Neuron (in vitro differentiated cells): ENCODE results near the gene MED27.

Source experiments
- H2AFZ ChIP-seq: one replicate; pipeline ENCODE4 v1.6.1; 2013; ENCODE audit warnings: low read depth, mild to moderate bottlenecking, inconsistent platforms, low read length, moderate library complexity
- H3K27me3 ChIP-seq: one replicate; pipeline ENCODE4 v1.6.1; 2013; ENCODE audit warnings: low read length; ENCODE audit not compliant: insufficient read depth
- H3K36me3 ChIP-seq: one replicate; pipeline ENCODE4 v1.6.1; 2013; ENCODE audit warnings: low read length; ENCODE audit not compliant: insufficient read depth
- H3K4me1 ChIP-seq: one replicate; pipeline ENCODE4 v1.6.1; 2013; ENCODE audit warnings: low read length; ENCODE audit not compliant: insufficient read depth
- H3K4me3 ChIP-seq: 2 replicates; pipeline ENCODE4 v1.5.1; 2013; ENCODE audit warnings: mild to moderate bottlenecking, low read length, moderate library complexity
- H3K9me3 ChIP-seq: one replicate; pipeline ENCODE4 v1.6.1; 2013; ENCODE audit warnings: low read length

The MED27 gene

GRCh38 chr9:131841765-131842318, 237.8 kb downstream of the MED27 start:
- Histone ChIP-seq H2AFZ (no peak overlapping the region), H3K36me3 (no peaks in the 10 kb centered on the region), H3K4me1 (no peaks in the 10 kb centered on the region), H3K27me3 (no peaks in the 10 kb centered on the region), H3K9me3 (no peaks in the 10 kb centered on the region), H3K4me3 (no peak overlapping the region)

GRCh38 chr9:131840751-131841702, 238.6 kb downstream of the MED27 start:
- H3K36me3 ChIP-seq, result no peaks in the 10 kb centered on the region
- no peak overlapping the region for H3K4me3 ChIP-seq
- no peaks in the 10 kb centered on the region for H3K27me3 ChIP-seq
- no peaks in the 10 kb centered on the region for H3K4me1 ChIP-seq
- no peaks in the 10 kb centered on the region for H3K9me3 ChIP-seq
- no peak overlapping the region for H2AFZ ChIP-seq

GRCh38 chr9:131840220-131840619, 239.4 kb downstream of the MED27 start:
- Histone ChIP-seq H3K27me3 (no peaks in the 10 kb centered on the region), H2AFZ (no peak overlapping the region), H3K4me1 (no peaks in the 10 kb centered on the region), H3K4me3 (no peak overlapping the region), H3K36me3 (no peaks in the 10 kb centered on the region), H3K9me3 (no peaks in the 10 kb centered on the region)

GRCh38 chr9:131839281-131840084, 240.2 kb downstream of the MED27 start:
- H3K9me3 ChIP-seq, result peaks cover 2% of the 10 kb centered on the region
- no peaks in the 10 kb centered on the region for H3K27me3 ChIP-seq
- H3K4me1 ChIP-seq, result no peaks in the 10 kb centered on the region
- no peaks in the 10 kb centered on the region for H3K36me3 ChIP-seq
- H2AFZ ChIP-seq, result no peak overlapping the region
- H3K4me3 ChIP-seq, result no peak overlapping the region

GRCh38 chr9:131838530-131839280, 241.0 kb downstream of the MED27 start:
- H3K36me3 ChIP-seq, result no peaks in the 10 kb centered on the region
- H3K9me3 ChIP-seq, result peaks cover 9% of the 10 kb centered on the region
- no peaks in the 10 kb centered on the region for H3K27me3 ChIP-seq
- H3K4me3 ChIP-seq, result no peak overlapping the region
- H3K4me1 ChIP-seq, result no peaks in the 10 kb centered on the region
- H2AFZ ChIP-seq, result no peak overlapping the region

GRCh38 chr9:131837836-131838235, 241.8 kb downstream of the MED27 start:
- H3K9me3 ChIP-seq, result peaks cover 16% of the 10 kb centered on the region
- H3K36me3 ChIP-seq, result no peaks in the 10 kb centered on the region
- no peaks in the 10 kb centered on the region for H3K4me1 ChIP-seq
- H3K27me3 ChIP-seq, result no peaks in the 10 kb centered on the region
- no peak overlapping the region for H3K4me3 ChIP-seq
- H2AFZ ChIP-seq, result no peak overlapping the region

GRCh38 chr9:131837316-131837715, 242.4 kb downstream of the MED27 start:
- H3K27me3 ChIP-seq, result no peaks in the 10 kb centered on the region
- H2AFZ ChIP-seq, result no peak overlapping the region
- H3K9me3 ChIP-seq, result peaks cover 16% of the 10 kb centered on the region
- H3K36me3 ChIP-seq, result no peaks in the 10 kb centered on the region
- no peak overlapping the region for H3K4me3 ChIP-seq
- no peaks in the 10 kb centered on the region for H3K4me1 ChIP-seq

- Histone ChIP-seq H3K4me1 (no peaks in the 10 kb centered on the region), H3K36me3 (no peaks in the 10 kb centered on the region), H3K9me3 (peaks cover 16% of the 10 kb centered on the region), H2AFZ (no peak overlapping the region), H3K4me3 (no peak overlapping the region), H3K27me3 (no peaks in the 10 kb centered on the region)
These were observed 242.9 kb downstream of the MED27 start for GRCh38 chr9:131836607-131837315.

- no peak overlapping the region for H3K4me3 ChIP-seq
- peaks cover 16% of the 10 kb centered on the region for H3K9me3 ChIP-seq
- no peaks in the 10 kb centered on the region for H3K27me3 ChIP-seq
- H3K4me1 ChIP-seq, result no peaks in the 10 kb centered on the region
- no peak overlapping the region for H2AFZ ChIP-seq
- H3K36me3 ChIP-seq, result no peaks in the 10 kb centered on the region
These were observed 243.6 kb downstream of the MED27 start for GRCh38 chr9:131836021-131836420.

GRCh38 chr9:131835151-131835910, 244.3 kb downstream of the MED27 start:
- Histone ChIP-seq H3K27me3 (no peaks in the 10 kb centered on the region), H3K36me3 (no peaks in the 10 kb centered on the region), H3K4me3 (no peak overlapping the region), H3K9me3 (peaks cover 16% of the 10 kb centered on the region), H2AFZ (no peak overlapping the region), H3K4me1 (no peaks in the 10 kb centered on the region)

GRCh38 chr9:131834721-131835120, 244.9 kb downstream of the MED27 start:
- no peaks in the 10 kb centered on the region for H3K4me1 ChIP-seq
- no peaks in the 10 kb centered on the region for H3K27me3 ChIP-seq
- no peaks in the 10 kb centered on the region for H3K36me3 ChIP-seq
- H3K4me3 ChIP-seq, result no peak overlapping the region
- peaks cover 16% of the 10 kb centered on the region for H3K9me3 ChIP-seq
- H2AFZ ChIP-seq, result no peak overlapping the region

GRCh38 chr9:131833906-131834305, 245.8 kb downstream of the MED27 start:
- H3K27me3 ChIP-seq, result no peaks in the 10 kb centered on the region
- no peak overlapping the region for H2AFZ ChIP-seq
- H3K9me3 ChIP-seq, result peaks cover 16% of the 10 kb centered on the region
- no peaks in the 10 kb centered on the region for H3K36me3 ChIP-seq
- H3K4me3 ChIP-seq, result no peak overlapping the region
- no peaks in the 10 kb centered on the region for H3K4me1 ChIP-seq
